BJ (cell line): ENCODE results near the gene CNDP2. TPM values are rescaled to one million over a fixed set of nuclear protein-coding genes. Genes with fewer than 3 reads are reported as not detected.
"Not testable (repeated sequence)": the region's sequence is repeated elsewhere in the genome, so short reads cannot be mapped to it uniquely, and the experiment has no call there.

Experiments
- CTCF ChIA-PET: fragments of 350-600 bp; formaldehyde crosslinking; extraction: SDS; loops from one replicate; lab custom pipeline; 2021; ENCODE audit warnings: antibody characterized with exemption, inconsistent platforms; lab: Yijun Ruan, JAX
- POLR2A ChIA-PET: fragments of 300-600 bp; sonication (Branson Sonifier 250); formaldehyde crosslinking; extraction: SDS; loops from one replicate; lab custom pipeline; 2021; ENCODE audit warnings: antibody characterized with exemption; lab: Charles Lee
- DNase-seq: peaks from one replicate; pipeline ENCODE4 v3.0.0-alpha.2; 2011; ENCODE audit warnings: low read depth
- H3K27me3 ChIP-seq: 2 replicates; pipeline ENCODE4 v1.6.0; 2011; ENCODE audit warnings: low read length; ENCODE audit not compliant: control insufficient read depth, insufficient read depth
- H3K36me3 ChIP-seq: 2 replicates; pipeline ENCODE4 v1.5.1; 2011; ENCODE audit warnings: low read length; ENCODE audit not compliant: control insufficient read depth, insufficient read depth
- H3K4me3 ChIP-seq: 2 replicates; pipeline ENCODE4 v1.5.1; 2011; ENCODE audit warnings: low read depth, mild to moderate bottlenecking, control low read depth, low read length
- polyA plus RNA-seq: library from polyadenylated mRNA; depleted of rRNA; stranded (reverse); fragments of >200 nt; gene quantifications from 2 replicates; pipeline ENCODE4 v1.2.3, GENCODE V29; 2011
- TF ChIP-seq, protein P1 (sequence below): IDR thresholded peaks from 2 replicates; pipeline ENCODE4 v1.5.1; 2011; ENCODE audit warnings: low read depth, mild to moderate bottlenecking, control low read depth, inconsistent platforms, low read length, moderate library complexity; ENCODE audit not compliant: insufficient read depth

The CNDP2 gene
- polyA plus RNA-seq, 1 experiment, result 99.4 TPM

DNA sequence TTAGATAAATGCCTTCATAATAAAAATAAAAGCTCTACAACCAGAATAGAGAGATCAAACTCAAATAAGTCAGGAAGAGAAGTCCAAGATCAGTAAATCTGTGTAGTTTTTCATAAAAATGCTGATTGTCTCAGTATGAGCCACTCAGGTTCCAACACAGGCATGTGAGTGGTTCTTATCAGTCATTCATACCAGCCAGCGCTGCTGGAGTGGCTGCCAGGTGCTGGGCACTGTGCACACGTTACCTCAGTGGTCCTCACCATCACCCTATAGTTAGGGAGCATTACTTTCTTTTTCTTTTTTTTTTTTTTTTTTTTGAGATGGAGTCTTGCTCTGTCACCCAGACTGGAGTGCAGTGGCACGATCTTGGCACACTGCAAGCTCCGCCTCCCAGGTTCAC lies 61.9 kb downstream of the CNDP2 start:
- POLR2A ChIA-PET, result no interaction called here
- CTCF ChIA-PET, result no interaction called here

DNA sequence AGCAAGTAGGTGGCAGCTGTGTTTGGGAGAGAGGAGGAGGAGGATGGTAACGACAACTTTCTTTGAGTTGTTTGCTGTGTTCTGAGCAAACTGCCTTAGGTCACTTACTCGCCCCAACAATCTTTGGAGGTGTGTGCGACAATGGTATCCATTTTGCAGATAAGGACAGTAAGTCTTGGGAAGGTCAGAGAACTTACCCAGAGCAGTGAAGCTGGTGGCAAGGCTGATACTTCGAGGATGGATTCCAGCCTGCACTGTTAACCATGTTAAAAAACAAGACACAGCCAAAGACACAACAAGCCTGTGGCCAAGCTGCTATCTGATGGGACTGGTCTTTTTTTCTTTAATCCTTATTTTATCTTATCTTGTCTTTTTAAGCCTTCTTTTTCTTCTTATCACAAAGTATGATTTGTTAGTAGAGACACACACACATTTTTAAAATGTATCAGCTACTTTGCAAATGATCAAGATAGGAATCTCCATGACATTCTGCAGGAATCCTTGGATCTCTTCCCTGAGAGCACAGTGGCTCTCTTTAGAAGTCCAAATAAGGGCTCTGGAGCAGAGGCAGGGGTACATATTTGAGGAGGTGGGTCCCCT lies 66.1 kb downstream of the CNDP2 start:
- TF ChIP-seq, protein P1, sequence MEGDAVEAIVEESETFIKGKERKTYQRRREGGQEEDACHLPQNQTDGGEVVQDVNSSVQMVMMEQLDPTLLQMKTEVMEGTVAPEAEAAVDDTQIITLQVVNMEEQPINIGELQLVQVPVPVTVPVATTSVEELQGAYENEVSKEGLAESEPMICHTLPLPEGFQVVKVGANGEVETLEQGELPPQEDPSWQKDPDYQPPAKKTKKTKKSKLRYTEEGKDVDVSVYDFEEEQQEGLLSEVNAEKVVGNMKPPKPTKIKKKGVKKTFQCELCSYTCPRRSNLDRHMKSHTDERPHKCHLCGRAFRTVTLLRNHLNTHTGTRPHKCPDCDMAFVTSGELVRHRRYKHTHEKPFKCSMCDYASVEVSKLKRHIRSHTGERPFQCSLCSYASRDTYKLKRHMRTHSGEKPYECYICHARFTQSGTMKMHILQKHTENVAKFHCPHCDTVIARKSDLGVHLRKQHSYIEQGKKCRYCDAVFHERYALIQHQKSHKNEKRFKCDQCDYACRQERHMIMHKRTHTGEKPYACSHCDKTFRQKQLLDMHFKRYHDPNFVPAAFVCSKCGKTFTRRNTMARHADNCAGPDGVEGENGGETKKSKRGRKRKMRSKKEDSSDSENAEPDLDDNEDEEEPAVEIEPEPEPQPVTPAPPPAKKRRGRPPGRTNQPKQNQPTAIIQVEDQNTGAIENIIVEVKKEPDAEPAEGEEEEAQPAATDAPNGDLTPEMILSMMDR, result no peak
- Histone ChIP-seq H3K36me3 (no peaks in the 10 kb centered on the region), H3K4me3 (no peak overlapping the region), H3K27me3 (peaks cover 8% of the 10 kb centered on the region)
- no peak for DNase-seq
- POLR2A ChIA-PET, result no interaction called here
- CTCF ChIA-PET, result interaction anchor here (1.7 kb wide), 1 partner anchor 10 kb away, joined by 8 read pairs; no protein-coding TSS in a partner anchor

More for the DNA sequence above, 61.9 kb downstream of the CNDP2 start:
- DNase-seq, result no peak
- TF ChIP-seq, protein P1, result no peak
- no peaks in the 10 kb centered on the region for H3K36me3 ChIP-seq
- no peak overlapping the region for H3K4me3 ChIP-seq
- peaks cover 22% of the 10 kb centered on the region for H3K27me3 ChIP-seq

DNA sequence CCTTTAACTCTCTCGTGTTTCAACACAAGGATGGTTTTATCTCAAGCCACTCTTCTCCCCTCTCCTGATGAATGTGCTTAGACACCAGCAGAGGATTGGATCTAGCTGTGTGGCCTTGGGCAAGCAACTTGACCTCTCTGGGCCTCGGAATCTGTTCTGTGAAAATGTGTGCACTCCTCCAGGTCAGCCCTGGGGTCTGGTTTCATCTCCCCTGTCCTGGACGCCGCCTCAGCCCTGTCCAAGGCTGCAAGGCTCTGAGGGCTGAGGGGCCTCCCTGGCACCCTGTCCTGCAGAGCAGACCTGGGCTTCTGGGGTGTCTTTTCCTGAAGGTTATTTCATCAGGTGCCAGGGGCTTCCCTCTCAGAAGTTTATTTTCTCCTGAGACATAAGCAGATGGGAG lies 66.6 kb downstream of the CNDP2 start:
- Histone ChIP-seq H3K4me3 (no peak overlapping the region), H3K36me3 (no peaks in the 10 kb centered on the region), H3K27me3 (peaks cover 6% of the 10 kb centered on the region)
- ChIA-PET CTCF (interaction anchor here (1.7 kb wide), 1 partner anchor 11 kb away, joined by 8 read pairs; no protein-coding TSS in a partner anchor), POLR2A (no interaction called here)
- DNase-seq, result no peak
- TF ChIP-seq, protein P1, result no peak

DNA sequence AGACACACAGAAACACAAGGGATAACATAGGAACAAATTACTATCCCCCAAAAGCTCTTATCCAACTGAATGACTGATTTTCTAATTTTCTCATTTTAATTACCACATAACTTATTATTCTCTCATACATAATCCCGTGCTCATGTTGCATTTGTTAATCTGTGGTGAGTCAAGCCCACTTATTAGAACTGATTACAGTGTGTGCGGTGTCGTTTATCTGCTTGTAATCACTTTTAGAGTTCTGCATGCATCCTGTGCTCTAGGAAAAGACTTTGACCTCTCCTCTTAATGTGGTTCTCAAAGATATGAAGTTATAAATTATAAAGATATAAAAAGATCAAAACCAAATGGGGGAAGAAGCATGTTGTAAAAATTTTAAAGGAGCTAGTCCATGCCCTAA lies 67.8 kb downstream of the CNDP2 start:
- ChIA-PET POLR2A (no interaction called here), CTCF (interaction anchor here (1.4 to 3.0 kb wide), 2 partner anchors 12 to 211 kb away, joined by 6 to 13 read pairs; no protein-coding TSS in a partner anchor)
- no peak for DNase-seq
- TF ChIP-seq, protein P1, result no peak
- H3K27me3 ChIP-seq, result peaks cover 6% of the 10 kb centered on the region
- no peak overlapping the region for H3K4me3 ChIP-seq
- H3K36me3 ChIP-seq, result no peaks in the 10 kb centered on the region

DNA sequence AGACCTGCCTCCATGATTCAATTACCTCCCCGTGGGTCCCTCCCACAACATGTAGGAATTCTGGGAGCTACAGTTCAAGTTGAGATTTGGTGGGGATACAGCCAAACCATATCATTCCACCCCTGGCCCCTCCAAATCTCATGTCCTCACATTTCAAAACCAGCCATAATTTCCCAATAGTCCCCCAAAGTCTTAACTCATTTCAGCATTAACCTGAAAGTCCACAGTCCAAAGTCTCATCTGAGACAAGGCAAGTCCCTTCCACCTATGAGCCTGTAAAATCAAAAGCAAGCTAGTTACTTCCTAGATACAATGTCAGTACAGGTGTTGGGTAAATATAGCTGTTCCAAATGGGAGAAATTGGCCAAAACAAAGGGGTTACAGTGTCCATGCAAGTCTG lies 69.0 kb downstream of the CNDP2 start:
- CTCF ChIA-PET, result interaction anchor here (1.4 to 3.0 kb wide), 2 partner anchors 13 to 212 kb away, joined by 6 to 13 read pairs; no protein-coding TSS in a partner anchor
- POLR2A ChIA-PET, H3K36me3 ChIP-seq, H3K27me3 ChIP-seq, DNase-seq, H3K4me3 ChIP-seq: not testable (repeated sequence)

DNA sequence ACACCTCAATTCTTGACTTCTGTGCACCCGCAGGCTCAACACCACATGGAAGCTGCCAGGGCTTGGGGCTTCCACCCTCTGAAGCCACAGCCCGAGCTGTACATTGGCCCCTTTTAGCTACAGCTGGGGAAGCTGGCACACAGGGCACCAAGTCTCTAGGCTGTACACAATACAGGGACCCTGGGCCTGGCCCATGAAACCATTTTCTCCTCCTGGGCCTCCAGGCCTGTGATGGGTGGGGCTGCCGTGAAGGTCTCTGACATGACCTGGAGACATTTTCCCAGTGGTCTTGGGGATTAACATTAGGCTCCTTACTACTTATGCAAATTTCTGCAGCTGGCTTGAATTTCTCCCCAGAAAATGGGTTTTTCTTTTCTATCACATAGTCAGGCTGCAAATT lies 69.8 kb downstream of the CNDP2 start:
- CTCF ChIA-PET, result interaction anchor here (0.9 to 3.0 kb wide), 2 partner anchors 14 to 197 kb away, joined by 4 to 13 read pairs; no protein-coding TSS in a partner anchor
- H3K27me3 ChIP-seq, H3K36me3 ChIP-seq, POLR2A ChIA-PET, DNase-seq, H3K4me3 ChIP-seq: not testable (repeated sequence)
